Esophagus squamous epithelium (tissue), 4 donors: ENCODE results near the gene CENPL.

Source experiments
- CTCF ChIP-seq, 6 experiments: fragments of 450-650 bp in 4 of 6; fragments of 200-600 bp in 2 of 6; sonication (generic) in 2 of 6; IDR thresholded peaks; one replicate each; pipeline ENCODE4 v1.5.1; 2016 to 2019; ENCODE audit warnings: antibody characterized with exemption in 6 of 6, mild to moderate bottlenecking in 4 of 6, moderate library complexity in 4 of 6
- POLR2A ChIP-seq, 4 donors: fragments of 450-650 bp; IDR thresholded peaks; one replicate each; pipeline ENCODE4 v1.6.1; 2017; ENCODE audit warnings: antibody characterized with exemption in 4 of 4, mild to moderate bottlenecking in 4 of 4, moderate library complexity in 3 of 4

GRCh38 chr1:173768827-173769226 lies 55.9 kb downstream of the CENPL start:
- TF ChIP-seq CTCF (IDR thresholded peaks at IDR 0.05) (no peak), POLR2A (IDR thresholded peaks at IDR 0.05) (no peak)
